Activated CD4-positive, alpha-beta memory T cell treated with anti-CD3 and anti-CD28 coated beads, Interleukin-2, amount 10 ng/mL, durations not matched to agents 7 days and 5 days (primary cell): Measurements from ENCODE around the gene XIRP2. TPM values are rescaled to one million over a fixed set of nuclear protein-coding genes. Genes with fewer than 3 reads are reported as not detected.

Experiments
- CTCF ChIA-PET: fragments of 350-600 bp; sonication (Branson Sonifier 250); formaldehyde crosslinking; loops from one replicate; lab custom pipeline; 2021; ENCODE audit warnings: antibody characterized with exemption, inconsistent platforms; lab: Charles Lee
- POLR2A ChIA-PET: fragments of 350-600 bp; sonication (Branson Sonifier 250); formaldehyde crosslinking; loops from one replicate; lab custom pipeline; 2021; ENCODE audit warnings: antibody characterized with exemption; lab: Charles Lee
- DNase-seq: peaks from one replicate; pipeline ENCODE4 v3.0.0-alpha.2; 2020
- H3K27ac Mint-ChIP-seq: one replicate; pipeline ENCODE4 v1.8.0; 2021; ENCODE audit warnings: mild to moderate bottlenecking, mixed read lengths
- H3K27me3 Mint-ChIP-seq: one replicate; pipeline ENCODE4 v1.8.0; 2021; ENCODE audit warnings: mixed read lengths
- H3K36me3 Mint-ChIP-seq: one replicate; pipeline ENCODE4 v1.8.0; 2021; ENCODE audit warnings: low read depth, mixed read lengths
- H3K4me1 Mint-ChIP-seq: one replicate; pipeline ENCODE4 v1.8.0; 2021; ENCODE audit warnings: mixed read lengths
- H3K4me3 Mint-ChIP-seq: one replicate; pipeline ENCODE4 v1.8.0; 2021; ENCODE audit warnings: mild to moderate bottlenecking, mixed read lengths
- H3K9me3 Mint-ChIP-seq: one replicate; pipeline ENCODE4 v1.8.0; 2021; ENCODE audit warnings: mixed read lengths
- total RNA-seq, 2 experiments: library from RNA; stranded (reverse); gene quantifications; one replicate each; pipeline ENCODE4 v1.2.3, GENCODE V29; 2021

Gene XIRP2
- total RNA-seq, 2 experiments from 2014 or later: not detected

DNA sequence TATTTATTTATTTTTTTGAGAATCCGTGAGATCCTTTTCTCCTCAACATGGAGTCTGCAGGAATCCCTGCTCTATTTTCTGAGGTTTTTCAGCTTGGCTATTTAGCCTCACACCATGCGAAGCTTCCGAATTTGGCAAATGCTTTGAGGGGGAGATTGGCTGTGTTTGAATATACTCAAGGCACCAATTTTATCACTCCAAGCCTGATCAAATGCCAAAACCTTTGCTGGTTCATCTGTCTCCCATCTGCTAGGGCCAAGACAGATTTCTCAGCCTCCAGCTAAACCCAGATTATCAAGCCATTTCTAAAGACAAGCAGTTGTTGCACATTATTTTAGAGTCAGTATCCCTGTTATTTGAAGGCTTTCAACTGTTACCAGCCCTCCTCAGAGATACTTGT, 295.7 kb downstream of the XIRP2 start:
- H3K4me3 Mint-ChIP-seq: no peak overlapping the region
- POLR2A ChIA-PET: no interaction called here

DNA sequence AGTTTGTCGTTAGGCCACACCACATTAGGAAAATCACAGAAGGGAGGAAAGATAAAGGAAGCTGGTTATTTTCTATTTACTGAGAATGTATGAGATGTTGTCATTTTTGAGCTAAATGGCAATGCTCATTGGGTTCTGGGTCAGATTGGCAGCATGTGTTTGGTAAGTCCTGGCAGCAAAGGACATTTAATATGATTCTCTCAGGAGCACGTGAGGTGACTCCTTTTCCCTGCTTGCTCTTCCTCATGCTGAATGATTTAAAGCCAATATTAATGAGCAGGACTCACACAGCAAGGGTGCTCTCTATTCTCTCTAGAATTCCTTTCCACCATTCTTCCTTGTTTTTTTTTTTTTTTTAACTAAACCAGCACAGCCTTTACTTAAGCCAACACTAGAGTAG, 298.2 kb downstream of the XIRP2 start:
- no peaks in the 10 kb centered on the region for H3K27me3 Mint-ChIP-seq
- ChIA-PET POLR2A (no interaction called here), CTCF (no interaction called here)
- no peaks in the 10 kb centered on the region for H3K36me3 Mint-ChIP-seq
- no peaks in the 10 kb centered on the region for H3K9me3 Mint-ChIP-seq
- H3K4me3 Mint-ChIP-seq: no peak overlapping the region
- DNase-seq: no peak
- H3K4me1 Mint-ChIP-seq: no peaks in the 10 kb centered on the region
- H3K27ac Mint-ChIP-seq: no peak overlapping the region

More for the DNA sequence above, 295.7 kb downstream of the XIRP2 start:
- H3K36me3 Mint-ChIP-seq: no peaks in the 10 kb centered on the region
- no peak for DNase-seq
- H3K27ac Mint-ChIP-seq: no peak overlapping the region
- CTCF ChIA-PET: no interaction called here
- H3K9me3 Mint-ChIP-seq: no peaks in the 10 kb centered on the region
- H3K27me3 Mint-ChIP-seq: no peaks in the 10 kb centered on the region
- H3K4me1 Mint-ChIP-seq: no peaks in the 10 kb centered on the region

DNA sequence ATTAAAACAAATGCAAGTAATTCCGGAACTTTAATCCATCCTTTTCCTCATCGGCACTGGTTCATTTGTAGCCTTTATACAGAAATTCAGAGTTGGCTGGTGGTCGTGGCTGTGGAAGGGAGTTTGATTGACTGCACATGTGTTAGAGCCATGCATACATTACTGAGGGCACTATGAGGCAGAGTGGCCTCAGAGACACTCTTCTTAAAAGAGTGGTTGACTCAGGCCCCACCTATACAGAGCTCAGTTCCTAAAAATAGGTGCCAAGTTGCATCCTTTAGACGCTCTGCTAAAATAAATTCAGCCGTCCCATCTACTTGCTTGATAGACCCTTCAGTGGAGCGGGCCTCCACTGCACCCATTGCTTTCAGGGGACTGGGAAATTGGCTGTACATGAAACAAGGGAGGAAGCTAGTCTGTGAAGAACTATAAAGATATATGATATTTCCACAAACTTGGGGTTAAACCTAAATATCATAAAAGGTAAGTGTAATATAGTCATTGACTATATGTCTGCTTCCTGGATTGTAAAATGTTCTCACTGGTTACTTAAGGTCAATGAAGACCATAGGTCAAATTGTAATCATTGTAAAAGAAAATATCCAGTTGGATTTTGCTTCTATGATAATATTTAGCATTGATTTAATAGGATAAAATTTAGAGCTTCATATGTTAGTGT, 298.9 kb downstream of the XIRP2 start:
- Mint-ChIP-seq H3K4me3 (no peak overlapping the region), H3K9me3 (no peaks in the 10 kb centered on the region), H3K36me3 (no peaks in the 10 kb centered on the region), H3K27ac (no peak overlapping the region), H3K27me3 (no peaks in the 10 kb centered on the region), H3K4me1 (no peaks in the 10 kb centered on the region)
- POLR2A ChIA-PET: no interaction called here
- no peak for DNase-seq
- CTCF ChIA-PET: no interaction called here

DNA sequence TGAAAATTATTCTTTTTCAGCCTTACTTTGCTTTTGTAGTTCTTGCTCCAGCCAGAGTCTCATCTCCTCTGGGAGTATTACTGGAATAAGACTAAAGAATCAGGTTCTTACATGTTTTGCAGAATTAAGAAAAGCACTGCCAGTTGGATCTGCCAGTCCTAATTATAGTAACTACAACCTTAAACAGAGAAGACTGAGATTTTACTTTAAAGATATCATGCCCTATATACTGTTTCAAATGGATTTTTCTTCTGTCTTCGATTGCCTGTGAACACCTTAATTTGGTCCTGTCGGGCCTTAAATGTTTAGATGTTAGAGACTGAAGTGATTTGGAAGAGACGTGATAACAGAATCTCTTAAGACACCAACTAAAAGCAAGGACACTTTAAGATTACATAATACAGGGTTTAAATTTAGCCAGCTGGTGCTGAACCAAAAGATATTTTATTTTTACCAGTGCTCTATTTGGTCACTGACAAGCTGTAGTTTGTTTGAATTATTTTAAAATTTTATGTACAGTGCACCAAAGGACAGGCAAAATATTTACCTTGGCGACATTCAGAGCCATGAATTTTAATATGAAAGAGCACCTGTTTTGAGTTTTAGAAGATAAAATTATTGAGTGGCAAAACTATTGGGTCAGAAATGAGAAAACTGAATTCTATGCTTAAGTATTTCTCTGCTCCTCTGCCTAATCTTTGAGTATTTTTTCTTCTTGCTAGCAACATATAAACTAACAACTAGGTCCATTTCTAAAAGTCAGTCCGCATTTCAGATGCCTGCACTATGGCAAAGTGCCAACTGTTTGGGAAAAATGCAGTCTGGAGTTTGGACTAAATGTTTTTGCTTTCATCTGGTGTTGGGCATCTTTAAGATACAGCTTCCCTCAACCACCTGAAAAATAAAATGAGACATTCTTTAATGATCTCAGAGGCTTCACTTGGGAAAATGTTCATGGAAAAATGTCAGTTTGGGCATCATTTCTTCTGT, 300.0 kb downstream of the XIRP2 start:
- POLR2A ChIA-PET: no interaction called here
- no peak overlapping the region for H3K4me3 Mint-ChIP-seq
- no peaks in the 10 kb centered on the region for H3K36me3 Mint-ChIP-seq
- no peak overlapping the region for H3K27ac Mint-ChIP-seq
- no peaks in the 10 kb centered on the region for H3K4me1 Mint-ChIP-seq
- DNase-seq: no peak
- H3K27me3 Mint-ChIP-seq: no peaks in the 10 kb centered on the region
- H3K9me3 Mint-ChIP-seq: no peaks in the 10 kb centered on the region
- CTCF ChIA-PET: no interaction called here

DNA sequence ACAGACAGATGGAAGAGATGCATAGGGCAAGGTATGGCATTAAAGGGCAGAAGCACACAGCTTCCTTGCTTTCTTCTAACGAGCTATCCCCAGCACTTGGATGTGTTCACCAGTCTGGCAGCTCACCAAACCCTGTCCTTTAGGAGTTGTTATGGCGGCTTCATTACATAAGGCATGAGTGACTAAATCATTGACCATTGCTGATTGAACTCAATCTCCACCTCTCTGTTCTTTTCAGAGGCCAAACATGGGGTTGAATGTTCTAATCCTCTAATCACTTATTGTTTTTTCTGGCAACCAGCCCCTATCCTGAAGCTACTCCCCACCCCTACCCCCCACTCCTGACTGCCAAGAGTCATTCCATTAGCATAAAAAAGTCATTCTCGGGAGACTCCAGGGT, 301.8 kb downstream of the XIRP2 start:
- DNase-seq: no peak
- ChIA-PET CTCF (no interaction called here), POLR2A (no interaction called here)
- no peaks in the 10 kb centered on the region for H3K4me1 Mint-ChIP-seq
- H3K27me3 Mint-ChIP-seq: no peaks in the 10 kb centered on the region
- H3K9me3 Mint-ChIP-seq: no peaks in the 10 kb centered on the region
- H3K36me3 Mint-ChIP-seq: no peaks in the 10 kb centered on the region
- no peak overlapping the region for H3K4me3 Mint-ChIP-seq
- H3K27ac Mint-ChIP-seq: no peak overlapping the region

DNA sequence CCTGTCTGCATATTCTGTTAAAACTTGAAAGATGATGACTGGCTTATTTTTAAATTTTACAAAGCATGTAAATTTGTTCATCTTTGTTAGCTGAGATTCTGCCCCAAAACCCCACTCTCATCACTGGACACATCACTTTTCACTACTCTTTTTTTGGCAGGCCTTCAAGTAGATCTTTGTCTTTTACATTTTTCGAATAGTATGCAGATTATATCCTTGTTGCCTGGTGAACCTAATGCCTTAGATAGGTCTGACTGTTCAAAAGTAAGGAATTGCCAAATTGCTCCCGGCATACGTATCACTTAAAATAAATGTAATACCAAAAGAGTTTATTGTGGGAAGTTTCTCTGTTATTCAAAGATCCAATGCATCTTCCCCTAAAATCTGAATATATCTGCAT, 303.3 kb downstream of the XIRP2 start:
- no peak for DNase-seq
- H3K27me3 Mint-ChIP-seq: no peaks in the 10 kb centered on the region
- CTCF ChIA-PET: no interaction called here
- no peaks in the 10 kb centered on the region for H3K4me1 Mint-ChIP-seq
- no peak overlapping the region for H3K27ac Mint-ChIP-seq
- no peaks in the 10 kb centered on the region for H3K9me3 Mint-ChIP-seq
- no peaks in the 10 kb centered on the region for H3K36me3 Mint-ChIP-seq
- no peak overlapping the region for H3K4me3 Mint-ChIP-seq
- POLR2A ChIA-PET: no interaction called here

DNA sequence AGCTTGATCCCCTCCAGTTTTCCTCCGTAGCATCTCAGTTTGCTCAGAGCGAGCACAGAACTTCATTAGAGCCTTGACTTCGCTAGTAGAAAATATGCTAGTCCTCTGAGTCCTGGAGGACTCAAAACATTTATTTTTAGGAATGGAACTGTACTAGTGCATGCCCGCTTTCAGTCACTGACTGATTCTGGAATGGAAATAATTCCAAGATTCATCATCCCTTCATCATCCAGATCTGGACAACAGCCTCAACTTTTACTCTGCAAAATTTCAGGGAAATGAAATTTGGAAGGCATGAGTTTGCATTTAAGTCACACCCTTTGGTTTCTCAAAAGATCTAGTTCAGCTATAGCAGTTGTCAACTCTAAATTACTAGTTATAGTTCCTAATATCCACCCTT, 304.6 kb downstream of the XIRP2 start:
- no peak for DNase-seq
- ChIA-PET POLR2A (no interaction called here), CTCF (no interaction called here)
- no peak overlapping the region for H3K27ac Mint-ChIP-seq
- H3K4me3 Mint-ChIP-seq: no peak overlapping the region
- H3K4me1 Mint-ChIP-seq: no peaks in the 10 kb centered on the region
- no peaks in the 10 kb centered on the region for H3K36me3 Mint-ChIP-seq
- no peaks in the 10 kb centered on the region for H3K27me3 Mint-ChIP-seq
- no peaks in the 10 kb centered on the region for H3K9me3 Mint-ChIP-seq

DNA sequence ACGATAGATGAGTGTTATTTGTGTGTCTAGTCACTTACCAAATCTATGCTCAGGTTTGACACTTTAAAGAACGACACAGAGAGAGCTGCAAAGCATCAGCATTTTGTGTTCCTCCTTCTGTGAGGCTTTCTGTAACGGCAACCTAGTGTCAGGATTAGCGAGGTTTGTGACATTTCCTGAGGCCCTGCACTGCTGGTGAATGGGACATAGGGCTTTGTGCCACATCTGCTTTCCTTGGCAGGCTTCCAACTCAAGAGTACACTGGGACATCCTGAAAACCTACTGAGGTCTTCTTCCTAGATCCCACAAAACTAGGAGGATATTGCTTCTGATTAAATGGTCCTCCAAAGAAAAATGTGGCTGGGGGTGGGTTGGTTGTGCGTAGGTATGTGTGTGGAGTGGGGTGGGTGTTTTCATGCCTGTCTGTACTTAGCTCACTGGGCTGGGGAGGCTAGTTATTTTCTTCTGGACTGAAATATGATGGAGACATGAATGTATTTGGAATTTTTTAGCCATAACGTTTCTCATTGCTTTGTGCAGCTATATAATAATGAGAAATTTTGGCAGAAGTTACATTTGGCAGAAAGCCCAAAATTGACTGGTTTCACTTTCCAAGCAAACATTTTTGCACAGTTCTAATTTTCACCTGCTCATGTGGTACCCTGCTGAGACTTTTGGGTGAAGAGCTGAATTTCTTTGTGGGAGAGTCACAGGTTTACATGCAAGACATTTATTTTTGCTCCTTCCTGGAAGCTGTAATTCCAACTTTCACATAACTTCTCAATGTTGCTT, 308.4 kb downstream of the XIRP2 start:
- Mint-ChIP-seq H3K27ac (no peak overlapping the region), H3K27me3 (no peaks in the 10 kb centered on the region), H3K9me3 (no peaks in the 10 kb centered on the region), H3K36me3 (no peaks in the 10 kb centered on the region), H3K4me1 (no peaks in the 10 kb centered on the region), H3K4me3 (no peak overlapping the region)
- no peak for DNase-seq
- ChIA-PET POLR2A (no interaction called here), CTCF (no interaction called here)

DNA sequence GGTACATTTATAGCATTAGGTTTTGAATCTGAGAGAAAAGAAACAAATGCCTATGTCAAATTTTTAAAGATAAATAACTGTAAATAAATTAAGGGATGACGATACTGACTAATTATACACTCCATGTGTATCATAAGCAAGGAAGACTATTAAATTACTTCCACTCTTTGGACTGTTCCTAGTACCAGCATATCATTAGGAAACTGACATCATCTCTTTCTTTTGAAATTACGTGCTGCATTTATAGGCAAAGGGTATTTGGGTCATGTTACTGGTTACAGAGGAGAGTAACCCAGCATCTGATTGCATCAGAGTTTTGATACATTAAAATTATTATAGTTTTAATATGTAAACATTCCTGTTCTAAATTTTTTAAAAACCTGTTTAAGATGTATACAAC, 309.7 kb downstream of the XIRP2 start:
- H3K4me3 Mint-ChIP-seq: no peak overlapping the region
- ChIA-PET CTCF (no interaction called here), POLR2A (no interaction called here)
- H3K4me1 Mint-ChIP-seq: no peaks in the 10 kb centered on the region
- no peak overlapping the region for H3K27ac Mint-ChIP-seq
- no peaks in the 10 kb centered on the region for H3K9me3 Mint-ChIP-seq
- H3K36me3 Mint-ChIP-seq: no peaks in the 10 kb centered on the region
- no peak for DNase-seq
- H3K27me3 Mint-ChIP-seq: no peaks in the 10 kb centered on the region

DNA sequence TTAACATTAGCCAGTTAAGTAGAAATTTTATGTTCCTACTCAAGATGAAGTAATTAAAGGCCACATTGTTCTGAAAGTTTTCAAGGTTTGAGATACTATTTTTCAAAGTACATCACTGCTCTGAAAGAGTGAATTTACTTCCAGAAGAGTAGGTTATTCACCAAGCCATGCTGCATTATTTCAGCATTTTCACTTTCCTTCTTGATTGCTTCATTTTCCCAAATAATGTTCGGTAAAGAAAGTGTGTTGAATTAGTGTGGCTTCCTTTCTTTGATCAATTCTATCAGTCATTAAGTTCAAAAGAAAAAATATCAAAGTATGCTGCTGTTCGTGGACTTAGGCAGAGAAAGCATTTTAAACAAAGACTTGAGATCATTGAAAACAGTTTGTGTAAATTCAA, 310.3 kb downstream of the XIRP2 start:
- H3K4me3 Mint-ChIP-seq: no peak overlapping the region
- POLR2A ChIA-PET: no interaction called here
- H3K27ac Mint-ChIP-seq: no peak overlapping the region
- H3K36me3 Mint-ChIP-seq: no peaks in the 10 kb centered on the region
- CTCF ChIA-PET: interaction anchor here (1.2 kb wide), 1 partner anchor 13 kb away, joined by 3 read pairs; no protein-coding TSS in a partner anchor
- H3K27me3 Mint-ChIP-seq: no peaks in the 10 kb centered on the region
- H3K4me1 Mint-ChIP-seq: no peaks in the 10 kb centered on the region
- no peak for DNase-seq
- H3K9me3 Mint-ChIP-seq: no peaks in the 10 kb centered on the region

DNA sequence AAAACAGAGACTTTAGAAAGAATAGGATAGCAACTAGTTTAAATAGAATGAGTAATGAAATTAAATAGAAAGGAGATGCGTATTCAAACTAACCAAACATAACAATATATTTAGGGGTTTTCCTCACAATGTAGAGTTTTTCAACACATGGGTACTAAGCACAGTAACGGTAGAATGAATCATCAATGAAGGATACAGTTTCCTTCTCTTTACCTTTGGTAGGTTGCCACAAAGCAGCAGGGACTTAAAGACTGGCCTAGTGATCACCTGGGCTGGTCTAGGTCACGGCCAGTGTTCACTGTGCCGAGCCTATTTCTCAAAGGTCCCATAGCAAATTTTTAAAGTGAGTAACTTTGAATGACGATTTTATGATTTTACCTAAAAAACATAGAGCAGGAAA, 311.7 kb downstream of the XIRP2 start:
- Mint-ChIP-seq H3K9me3 (no peaks in the 10 kb centered on the region), H3K27me3 (no peaks in the 10 kb centered on the region), H3K27ac (no peak overlapping the region), H3K36me3 (no peaks in the 10 kb centered on the region), H3K4me1 (no peaks in the 10 kb centered on the region), H3K4me3 (no peak overlapping the region)
- ChIA-PET POLR2A (no interaction called here), CTCF (interaction anchor here (1.2 kb wide), 1 partner anchor 12 kb away, joined by 3 read pairs; no protein-coding TSS in a partner anchor)
- DNase-seq: no peak

DNA sequence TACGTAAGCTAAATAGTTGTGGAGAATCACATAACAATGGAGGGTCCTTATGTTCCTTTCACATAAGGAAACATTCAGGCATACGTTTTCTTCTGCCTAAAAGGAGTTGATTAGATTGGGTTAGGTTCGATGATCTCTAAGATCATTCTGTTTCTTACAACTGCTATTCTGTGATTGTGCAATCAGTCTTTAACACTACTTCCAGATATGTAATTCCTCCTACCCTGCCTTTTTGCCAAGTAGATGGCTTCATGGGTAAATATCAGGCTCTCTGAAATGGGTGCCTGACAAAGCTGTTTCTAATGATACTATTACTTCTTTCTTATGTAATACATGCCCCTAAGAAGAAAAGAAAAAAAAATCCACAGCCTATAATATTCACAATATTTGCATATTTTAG, 321.5 kb downstream of the XIRP2 start:
- ChIA-PET POLR2A (no interaction called here), CTCF (interaction anchor here (1.5 kb wide), 1 partner anchor 670 kb away, joined by 3 read pairs; no protein-coding TSS in a partner anchor)
- Mint-ChIP-seq H3K4me1 (no peaks in the 10 kb centered on the region), H3K27ac (no peak overlapping the region), H3K4me3 (no peak overlapping the region), H3K36me3 (no peaks in the 10 kb centered on the region), H3K27me3 (no peaks in the 10 kb centered on the region), H3K9me3 (no peaks in the 10 kb centered on the region)
- DNase-seq: no peak
